Hepatocyte (in vitro differentiated cells): ENCODE measurements around the gene TRANK1. TPM values are rescaled to one million over a fixed set of nuclear protein-coding genes. Genes with fewer than 3 reads are reported as not detected.
A peak's percentile ranks its signal among the peaks of the same experiment; 100 is the strongest.

Experiments used
- DNase-seq: peaks from one replicate; pipeline ENCODE4 v3.0.0-alpha.2; 2016; ENCODE audit warnings: low spot score
- H2AFZ ChIP-seq: fragments of 200-600 bp; sonication (generic); 2 replicates; pipeline ENCODE4 v1.6.0; 2016; ENCODE audit warnings: antibody characterized with exemption, mild to moderate bottlenecking
- H3K27ac ChIP-seq: fragments of 200-600 bp; sonication (generic); 2 replicates; pipeline ENCODE4 v1.5.1; 2016; ENCODE audit warnings: mild to moderate bottlenecking
- H3K27me3 ChIP-seq: fragments of 200-600 bp; sonication (generic); 2 replicates; pipeline ENCODE4 v1.6.1; 2016
- H3K36me3 ChIP-seq: fragments of 200-600 bp; sonication (generic); replicated peaks from 2 replicates; pipeline ENCODE4 v1.5.1; 2016; ENCODE audit warnings: low read depth; ENCODE audit not compliant: insufficient read depth
- H3K4me1 ChIP-seq: fragments of 200-600 bp; sonication (generic); 2 replicates; pipeline ENCODE4 v1.5.1; 2016; ENCODE audit warnings: mild to moderate bottlenecking, moderate library complexity; ENCODE audit not compliant: insufficient read depth
- H3K4me2 ChIP-seq: fragments of 200-600 bp; sonication (generic); 2 replicates; pipeline ENCODE4 v1.6.0; 2016
- H3K4me3 ChIP-seq: fragments of 200-600 bp; sonication (generic); 2 replicates; pipeline ENCODE4 v1.5.1; 2016; ENCODE audit warnings: mild to moderate bottlenecking
- H3K79me2 ChIP-seq: fragments of 200-600 bp; sonication (generic); 2 replicates; pipeline ENCODE4 v1.6.0; 2017; ENCODE audit warnings: mild to moderate bottlenecking
- H3K9me2 ChIP-seq: fragments of 200-600 bp; sonication (generic); replicated peaks from 2 replicates; pipeline ENCODE4 v1.6.0; 2017; ENCODE audit warnings: mild to moderate bottlenecking; ENCODE audit not compliant: insufficient read depth
- H3K9me3 ChIP-seq: fragments of 200-600 bp; sonication (generic); 2 replicates; pipeline ENCODE4 v1.5.1; 2016; ENCODE audit warnings: low read depth, mild to moderate bottlenecking
- H4K20me1 ChIP-seq: fragments of 200-600 bp; sonication (generic); 2 replicates; pipeline ENCODE4 v1.6.0; 2016; ENCODE audit warnings: mild to moderate bottlenecking; ENCODE audit not compliant: insufficient read depth, poor library complexity, severe bottlenecking
- EZH2 ChIP-seq: fragments of 200-600 bp; sonication (generic); IDR thresholded peaks from 2 replicates; pipeline ENCODE4 v1.6.1; 2016; ENCODE audit warnings: antibody characterized with exemption, mild to moderate bottlenecking, borderline replicate concordance
- EZH2phosphoT487 ChIP-seq: fragments of 200-600 bp; sonication (generic); IDR thresholded peaks from one replicate; pipeline ENCODE4 v1.6.1; 2018; ENCODE audit warnings: antibody characterized with exemption, mild to moderate bottlenecking, low read depth, moderate library complexity; ENCODE audit not compliant: unreplicated experiment, severe bottlenecking
- WGBS: methylation state at CpG from one replicate; pipeline ENCODE4 v1.1.6; 2016; ENCODE audit warnings: low lambda C conversion rate; ENCODE audit errors: missing lambda C conversion rate; 5-methylcytosine and 5-hydroxymethylcytosine counted together
- polyA plus RNA-seq: library from polyadenylated mRNA; unstranded; fragments of >200 nt; fragmentation: Nextera tagmentation; extraction: Ambion mirVana; gene quantifications from 2 replicates; pipeline ENCODE4 v1.2.1, GENCODE V29; 2016
- total RNA-seq: library from RNA; depleted of rRNA; stranded (reverse); fragments of >200 nt; gene quantifications from 2 replicates; pipeline ENCODE4 v1.2.3, GENCODE V29; 2014
- TF ChIP-seq, protein P1 (sequence below): fragments of 200-600 bp; sonication (generic); IDR thresholded peaks from 2 replicates; pipeline ENCODE4 v1.5.1; 2016; ENCODE audit warnings: antibody characterized with exemption, mild to moderate bottlenecking; ENCODE audit not compliant: poor library complexity

TRANK1 gene
- total and polyA plus RNA-seq, 2 experiments from 2014 or later: 8.5 to 19.9 TPM

DNA sequence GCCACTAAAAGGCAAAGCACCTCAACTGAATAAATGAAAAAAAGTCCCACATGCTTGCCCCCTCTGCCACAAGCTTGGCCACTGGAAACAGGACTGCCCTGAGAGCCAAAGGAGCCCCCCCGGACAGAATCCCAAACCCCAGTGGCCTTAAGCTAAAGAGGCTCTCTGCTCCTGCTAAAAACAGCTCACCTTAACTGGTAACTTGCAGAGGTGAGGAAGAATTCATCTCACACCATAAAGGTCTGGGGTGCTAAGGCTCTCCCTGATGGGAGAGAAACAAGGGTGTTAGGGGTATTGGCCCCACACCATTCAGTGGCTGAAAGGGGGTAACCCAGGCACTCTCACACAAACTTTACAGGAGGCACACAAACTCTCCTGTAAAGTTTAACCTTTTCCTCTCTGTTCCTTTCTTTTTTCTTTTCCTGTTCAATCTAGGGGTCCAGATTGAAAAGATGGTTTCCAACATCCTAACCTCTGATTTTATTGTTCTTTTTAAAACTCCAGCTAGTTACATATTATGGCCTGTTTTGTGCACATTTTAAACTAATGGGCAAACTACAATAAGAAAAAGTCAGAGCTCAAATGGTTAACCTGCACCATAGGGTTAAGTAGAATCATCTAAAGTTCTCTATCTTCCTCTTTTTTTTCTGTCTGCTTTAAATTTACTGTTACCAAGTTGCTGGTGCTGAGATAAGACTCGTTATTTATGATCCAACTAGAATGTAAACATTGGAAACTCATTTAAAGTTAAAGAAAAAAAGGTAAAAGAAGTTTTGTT lies 19.9 kb downstream of the TRANK1 start:
- peaks cover 3% of the 10 kb centered on the region for H3K79me2 ChIP-seq
- TF ChIP-seq, protein P1, sequence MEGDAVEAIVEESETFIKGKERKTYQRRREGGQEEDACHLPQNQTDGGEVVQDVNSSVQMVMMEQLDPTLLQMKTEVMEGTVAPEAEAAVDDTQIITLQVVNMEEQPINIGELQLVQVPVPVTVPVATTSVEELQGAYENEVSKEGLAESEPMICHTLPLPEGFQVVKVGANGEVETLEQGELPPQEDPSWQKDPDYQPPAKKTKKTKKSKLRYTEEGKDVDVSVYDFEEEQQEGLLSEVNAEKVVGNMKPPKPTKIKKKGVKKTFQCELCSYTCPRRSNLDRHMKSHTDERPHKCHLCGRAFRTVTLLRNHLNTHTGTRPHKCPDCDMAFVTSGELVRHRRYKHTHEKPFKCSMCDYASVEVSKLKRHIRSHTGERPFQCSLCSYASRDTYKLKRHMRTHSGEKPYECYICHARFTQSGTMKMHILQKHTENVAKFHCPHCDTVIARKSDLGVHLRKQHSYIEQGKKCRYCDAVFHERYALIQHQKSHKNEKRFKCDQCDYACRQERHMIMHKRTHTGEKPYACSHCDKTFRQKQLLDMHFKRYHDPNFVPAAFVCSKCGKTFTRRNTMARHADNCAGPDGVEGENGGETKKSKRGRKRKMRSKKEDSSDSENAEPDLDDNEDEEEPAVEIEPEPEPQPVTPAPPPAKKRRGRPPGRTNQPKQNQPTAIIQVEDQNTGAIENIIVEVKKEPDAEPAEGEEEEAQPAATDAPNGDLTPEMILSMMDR: no peak
- TF ChIP-seq EZH2: no peak
- TF ChIP-seq EZH2phosphoT487: no peak
- H3K36me3 ChIP-seq: no peaks in the 10 kb centered on the region
- H3K4me3 ChIP-seq: no peak overlapping the region
- H3K4me1 ChIP-seq: peaks cover 45% of the 10 kb centered on the region
- DNase-seq: no peak
- no peaks in the 10 kb centered on the region for H4K20me1 ChIP-seq
- peak overlapping the region; percentile 6 for H3K4me2 ChIP-seq
- H3K9me2 ChIP-seq: no peaks in the 10 kb centered on the region
- WGBS: 26% methylated on average over 2 of the region's 2 CpGs
- H2AFZ ChIP-seq: no peak overlapping the region
- no peaks in the 10 kb centered on the region for H3K27me3 ChIP-seq
- H3K27ac ChIP-seq: peak overlapping the region; percentile 73
- H3K9me3 ChIP-seq: no peaks in the 10 kb centered on the region

DNA sequence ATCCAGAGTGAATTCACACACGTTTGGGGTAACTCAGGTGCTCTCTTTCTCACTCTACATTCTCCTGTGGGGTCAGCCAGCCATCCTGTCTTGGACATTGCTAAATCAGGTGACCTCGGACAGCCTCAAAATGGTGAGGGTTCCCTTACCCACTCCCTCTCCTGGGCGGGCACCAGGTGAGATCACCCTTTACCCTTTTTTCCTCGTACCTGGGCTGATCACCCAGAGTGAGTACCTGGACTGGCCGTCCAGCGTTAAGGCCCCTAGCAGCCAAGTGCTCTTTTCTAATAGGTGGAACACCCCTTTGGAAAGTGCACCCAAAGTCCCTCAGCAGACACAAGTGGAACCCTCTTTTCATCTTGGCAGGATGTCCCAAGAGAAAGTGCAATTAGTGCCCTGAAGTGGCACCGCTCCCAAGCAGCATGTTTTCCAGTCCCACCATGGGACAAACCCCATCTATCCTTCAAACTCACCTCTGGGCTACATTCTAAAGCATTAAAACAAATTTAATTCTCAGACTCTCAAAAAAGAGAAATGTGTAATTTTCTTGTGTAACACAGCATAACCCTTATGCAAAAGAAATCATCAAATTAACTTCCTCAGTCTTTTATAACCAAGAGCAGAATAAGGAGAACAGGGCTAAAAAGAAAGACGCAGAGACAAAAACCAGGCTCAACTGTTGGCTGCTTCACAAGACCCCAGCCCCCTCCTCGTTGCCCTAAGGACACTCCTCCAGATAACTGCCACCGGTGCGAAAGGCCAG lies 20.7 kb downstream of the TRANK1 start:
- Histone ChIP-seq H3K4me1 (peaks cover 45% of the 10 kb centered on the region), H3K9me3 (no peaks in the 10 kb centered on the region), H4K20me1 (no peaks in the 10 kb centered on the region), H3K79me2 (peaks cover 3% of the 10 kb centered on the region), H3K9me2 (no peaks in the 10 kb centered on the region), H3K36me3 (no peaks in the 10 kb centered on the region), H3K4me3 (no peak overlapping the region), H3K27me3 (no peaks in the 10 kb centered on the region), H2AFZ (no peak overlapping the region), H3K27ac (peak overlapping the region; percentile 73), H3K4me2 (peak overlapping the region; percentile 6)
- TF ChIP-seq, protein P1: no peak
- TF ChIP-seq EZH2phosphoT487: no peak
- no peak for TF ChIP-seq EZH2
- WGBS: 66% methylated on average over 11 of the region's 11 CpGs
- DNase-seq: no peak

DNA sequence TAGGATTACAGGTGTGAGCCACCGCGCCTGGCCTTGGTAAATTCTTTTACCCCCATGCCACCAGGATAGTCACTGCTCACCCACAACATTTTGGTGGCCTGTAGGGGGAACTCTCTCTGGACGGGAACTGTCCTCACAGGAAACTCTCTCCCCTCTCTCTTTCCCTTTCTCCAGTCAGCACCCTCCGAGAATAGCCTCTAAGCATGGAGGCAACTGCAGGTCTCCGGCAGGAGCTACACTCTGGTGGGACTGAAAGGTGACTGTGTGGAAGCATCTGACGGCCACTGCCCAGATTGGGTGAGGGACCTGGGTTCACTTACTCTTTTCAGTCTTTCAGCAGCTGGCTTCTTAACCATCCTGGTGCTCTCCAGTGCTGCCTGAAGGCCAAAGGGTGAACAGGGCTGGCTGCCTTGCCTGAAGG lies 21.3 kb downstream of the TRANK1 start:
- Histone ChIP-seq H3K27me3 (no peaks in the 10 kb centered on the region), H2AFZ (no peak overlapping the region), H3K4me2 (peak overlapping the region; percentile 6), H3K79me2 (peaks cover 3% of the 10 kb centered on the region), H3K9me2 (no peaks in the 10 kb centered on the region), H3K9me3 (no peaks in the 10 kb centered on the region), H3K4me1 (peaks cover 45% of the 10 kb centered on the region), H3K36me3 (no peaks in the 10 kb centered on the region), H4K20me1 (no peaks in the 10 kb centered on the region), H3K4me3 (no peak overlapping the region), H3K27ac (peak overlapping the region; percentile 73)
- 84% methylated on average over 6 of the region's 6 CpGs for WGBS
- DNase-seq: no peak
- TF ChIP-seq EZH2phosphoT487 (no peak), EZH2 (no peak)
- TF ChIP-seq, protein P1: no peak
